GM12801 (cell line): ENCODE data around the gene DPM3.

Experiments
- CTCF ChIP-seq: IDR thresholded peaks from one replicate; pipeline ENCODE4 v1.5.1; 2011; ENCODE audit warnings: control low read depth; ENCODE audit not compliant: insufficient read length; ENCODE audit errors: extremely low read depth

The DPM3 gene

GRCh38 chr1:155169541-155169940, 29.2 kb upstream of the DPM3 start:
- no peak for TF ChIP-seq CTCF

DNA sequence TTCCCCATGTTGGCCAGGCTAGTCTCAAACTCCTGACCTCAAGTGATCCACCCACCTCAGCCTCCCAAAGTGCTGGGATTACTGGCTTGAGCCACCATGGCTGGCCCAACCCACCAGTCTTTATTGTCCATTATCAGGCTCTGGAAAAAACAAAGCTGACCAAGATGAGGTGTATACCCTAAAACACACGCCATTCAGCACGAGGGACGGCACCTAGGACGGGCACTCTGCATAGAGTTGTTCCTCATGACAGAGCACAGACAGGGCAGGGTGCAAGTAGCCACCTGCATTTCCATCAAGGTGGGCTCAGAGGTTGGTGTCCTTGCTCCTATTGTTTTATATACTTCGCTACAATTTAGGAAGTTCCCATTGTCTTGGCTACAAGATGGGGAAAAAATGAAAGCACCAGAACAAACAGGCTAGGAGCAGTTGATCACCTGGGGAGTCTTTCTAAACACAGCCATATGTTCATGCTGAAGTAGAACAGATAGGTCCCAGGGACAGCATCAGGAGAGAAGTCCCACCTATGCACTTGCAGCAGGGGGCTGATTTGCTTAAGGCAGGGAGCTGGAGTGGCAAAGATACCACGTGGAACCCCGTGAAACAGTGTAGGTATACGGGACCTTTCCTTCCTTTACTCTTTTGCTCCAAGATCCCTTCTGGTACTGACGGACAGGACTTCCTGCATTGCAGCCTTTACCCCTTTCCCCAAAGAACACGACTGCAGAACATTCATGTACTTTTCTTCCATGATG, 28.3 kb upstream of the DPM3 start:
- TF ChIP-seq CTCF, result no peak

DNA sequence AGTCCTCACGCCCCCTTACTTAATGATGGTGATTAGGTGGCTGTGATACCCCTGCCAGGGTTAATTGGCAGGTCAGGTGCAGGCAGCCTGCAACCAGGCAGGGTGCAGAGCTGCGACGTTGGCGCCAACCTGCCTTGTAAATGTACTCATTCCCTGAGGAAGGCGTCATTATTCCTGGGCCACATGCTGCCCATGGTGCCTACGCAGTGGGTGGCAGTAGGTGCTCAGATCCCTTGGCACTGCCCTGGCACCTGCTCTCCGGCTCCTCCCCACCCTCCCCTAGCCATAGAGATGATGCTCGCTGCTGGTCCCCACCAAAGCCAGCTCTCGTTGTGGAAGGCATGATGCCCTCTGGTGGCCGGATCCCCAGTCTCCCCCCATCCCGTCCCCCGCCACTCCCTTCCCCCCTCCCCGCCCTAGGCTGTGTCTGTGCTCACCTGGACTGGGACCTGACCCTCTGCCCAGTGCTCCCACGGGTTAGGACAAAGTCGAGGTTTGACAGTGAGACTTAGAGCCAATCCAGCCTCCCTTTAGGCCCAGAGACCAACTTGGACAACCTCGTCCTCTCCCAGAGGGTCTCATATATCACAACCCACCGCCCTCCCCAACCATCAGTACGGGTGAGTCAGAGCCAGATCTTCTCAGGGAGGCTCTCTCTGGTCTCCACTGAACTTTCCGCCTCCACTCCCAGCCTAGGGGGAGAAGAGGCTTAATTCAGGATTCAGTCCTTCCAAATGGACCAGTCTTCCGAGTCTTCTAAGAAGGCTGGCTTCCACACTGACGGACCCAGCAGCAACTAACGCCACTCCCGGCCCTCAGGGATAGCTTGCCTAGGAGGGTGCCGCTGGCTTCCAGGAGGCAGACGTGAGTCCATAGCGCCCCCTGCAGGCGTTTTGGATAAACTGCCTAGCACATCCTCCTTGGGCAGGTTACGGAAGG, 27.1 kb upstream of the DPM3 start:
- TF ChIP-seq CTCF, result no peak

GRCh38 chr1:155166471-155167165, 26.3 kb upstream of the DPM3 start:
- TF ChIP-seq CTCF, result no peak

DNA sequence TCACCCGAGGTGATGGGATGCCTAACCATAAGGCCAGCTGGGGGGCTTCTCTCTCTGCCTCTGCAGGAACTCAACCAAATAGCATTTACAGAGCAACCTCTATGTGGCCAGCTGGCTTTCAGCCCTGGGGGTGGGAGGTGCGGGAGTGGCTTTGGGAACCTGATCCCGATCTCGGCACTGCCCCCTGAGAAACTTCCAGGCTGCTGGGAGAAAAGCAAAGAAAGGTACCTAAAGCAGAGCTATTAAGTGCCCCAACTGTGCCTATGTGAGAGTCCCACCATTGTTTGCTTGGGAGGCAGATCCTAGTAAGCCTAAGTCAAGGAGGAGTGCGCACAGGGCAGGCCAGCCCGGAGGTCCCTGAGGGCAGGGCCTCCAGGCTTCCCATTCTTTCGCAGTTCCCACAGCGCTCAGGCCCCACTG, 25.7 kb upstream of the DPM3 start:
- TF ChIP-seq CTCF, result no peak

GRCh38 chr1:155160128-155160527, 19.8 kb upstream of the DPM3 start:
- TF ChIP-seq CTCF, result no peak

GRCh38 chr1:155158991-155159390, 18.7 kb upstream of the DPM3 start:
- TF ChIP-seq CTCF, result no peak
